K562 (cell line): ENCODE measurements around the gene FOXL3. TPM values are rescaled to one million over a fixed set of nuclear protein-coding genes. Genes with fewer than 3 reads are reported as not detected.
A peak's percentile ranks its signal among the peaks of the same experiment; 100 is the strongest.

ENCODE experiments used
- CHD2 ChIP-seq: IDR thresholded peaks from 2 replicates; pipeline ENCODE4 v1.6.1; 2011; ENCODE audit warnings: low read depth, low read length
- COPS2 ChIP-seq: fragments of 450-650 bp; conservative IDR thresholded peaks from 2 replicates; pipeline ENCODE4 v1.6.1; 2016; ENCODE audit warnings: mild to moderate bottlenecking, moderate library complexity
- FOXJ2 ChIP-seq: fragments of 200-800 bp; sonication (Bioruptor generic); IDR thresholded peaks from 2 replicates; pipeline ENCODE4 v1.6.1; 2016; ENCODE audit warnings: missing genetic modification characterization, missing compliant biosample characterization
- KDM4B ChIP-seq, 2 experiments: fragments of 450-650 bp in 1 of 2; sonication (generic) in 1 of 2; IDR thresholded peaks; 2 replicates each; pipeline ENCODE4 v1.6.1; 2016 to 2017; ENCODE audit warnings: borderline replicate concordance in 2 of 2, antibody characterized with exemption in 1 of 2, low read depth in 1 of 2, mild to moderate bottlenecking in 1 of 2
- MTA3 ChIP-seq: fragments of 450-650 bp; formaldehyde crosslinking; IDR thresholded peaks from 2 replicates; pipeline ENCODE4 v1.6.1; 2017; ENCODE audit warnings: mild to moderate bottlenecking, borderline replicate concordance
- POLR2B ChIP-seq: fragments of 450-650 bp; IDR thresholded peaks from 2 replicates; pipeline ENCODE4 v1.6.1; 2018; ENCODE audit warnings: low read depth; ENCODE audit not compliant: partially characterized antibody
- PRMT5 ChIP-seq: sonication (generic); formaldehyde crosslinking; IDR thresholded peaks from 2 replicates; pipeline ENCODE4 v1.5.0; 2020; ENCODE audit warnings: missing genetic modification reagents
- SMARCA4 ChIP-seq: fragments of 450-650 bp; IDR thresholded peaks from 2 replicates; pipeline ENCODE4 v1.6.1; 2016
- SMARCC2 ChIP-seq: fragments of 450-650 bp; IDR thresholded peaks from 2 replicates; pipeline ENCODE4 v1.6.1; 2017; ENCODE audit warnings: antibody characterized with exemption, moderate library complexity, mild to moderate bottlenecking, low read depth
- SPI1 ChIP-seq: IDR thresholded peaks from 2 replicates; pipeline ENCODE4 v1.6.1; 2011; ENCODE audit warnings: low read depth, low read length, control low read depth, borderline replicate concordance
- XRCC3 ChIP-seq: fragments of 450-650 bp; IDR thresholded peaks from 2 replicates; pipeline ENCODE4 v1.6.1; 2017; ENCODE audit warnings: mild to moderate bottlenecking, moderate library complexity
- YBX1 ChIP-seq: fragments of 450-650 bp; IDR thresholded peaks from 2 replicates; pipeline ENCODE4 v1.7.1; 2016; ENCODE audit warnings: mild to moderate bottlenecking
- YY1 ChIP-seq, 3 experiments: IDR thresholded peaks; 2 replicates each; pipeline ENCODE4 v1.6.1; 2011; ENCODE audit warnings: low read length in 2 of 3, mild to moderate bottlenecking in 2 of 3, moderate library complexity in 2 of 3, borderline replicate concordance in 1 of 3, control low read depth in 1 of 3, low read depth in 1 of 3; ENCODE audit not compliant: insufficient read depth in 3 of 3, insufficient replicate concordance in 2 of 3, control insufficient read depth in 1 of 3, insufficient read length in 1 of 3; ENCODE audit errors: extremely low read depth in 1 of 3
- ZNF23 ChIP-seq: fragments of 250-450 bp; sonication (Bioruptor Pico); IDR thresholded peaks from 2 replicates; pipeline ENCODE4 v1.4.0; 2020; ENCODE audit warnings: mild to moderate bottlenecking
- ZNF589 ChIP-seq: fragments of 200-800 bp; sonication (Bioruptor generic); IDR thresholded peaks from 2 replicates; pipeline ENCODE4 v1.6.1; 2016; ENCODE audit warnings: low read depth, missing genetic modification characterization, missing compliant biosample characterization
- ZNF668 ChIP-seq: fragments of 250-450 bp; sonication (Bioruptor Pico); IDR thresholded peaks from 2 replicates; pipeline ENCODE4 v1.8.0; 2022; ENCODE audit warnings: mild to moderate bottlenecking, inconsistent platforms
- ZNF780A ChIP-seq: fragments of 250-450 bp; sonication (Bioruptor Pico); IDR thresholded peaks from 2 replicates; pipeline ENCODE4 v1.5.0; 2021; ENCODE audit warnings: mild to moderate bottlenecking
- ZSCAN32 ChIP-seq: fragments of 450-650 bp; formaldehyde crosslinking; IDR thresholded peaks from 2 replicates; pipeline ENCODE4 v1.4.0; 2020; ENCODE audit warnings: mild to moderate bottlenecking, moderate library complexity
- polyA plus RNA-seq, 8 experiments: library from polyadenylated mRNA; depleted of rRNA in 4 of 8; stranded (reverse) in 5 of 8; unstranded in 3 of 8; fragments of >200 nt; fragmentation: Nextera tagmentation in 2 of 8; fragmentation: Illumina TruSeq in 1 of 8; extraction: Ambion mirVana in 2 of 8; extraction: Trizol in 1 of 8; gene quantifications; 2 replicates each; pipeline versions ENCODE4 v1.2.1 to v1.2.3, GENCODE V29; 2011 to 2014; ENCODE audit warnings: inconsistent platforms in 1 of 8, missing spikeins in 1 of 8
- total RNA-seq, 7 experiments: library from RNA; depleted of rRNA in 6 of 7; stranded (reverse); fragments of >200 nt in 6 of 7; fragmentation: Illumina TruSeq in 2 of 7; extraction: Trizol in 2 of 7; gene quantifications; 2 replicates each; pipeline versions ENCODE4 v1.2.1 to v1.2.3, GENCODE V29; 2011 to 2021; ENCODE audit warnings: low replicate concordance in 1 of 7
- TF ChIP-seq, protein P1 (sequence below): fragments of 450-650 bp; IDR thresholded peaks from 2 replicates; pipeline ENCODE4 v1.6.1; 2016; ENCODE audit warnings: missing biosample characterization, missing genetic modification characterization
- TF ChIP-seq, protein P2 (sequence below): fragments of 450-650 bp; IDR thresholded peaks from 2 replicates; pipeline ENCODE4 v1.7.1; 2018; ENCODE audit warnings: mild to moderate bottlenecking, low read depth; ENCODE audit not compliant: partially characterized antibody
- TF ChIP-seq, protein P3 (sequence below): fragments of 450-650 bp; formaldehyde crosslinking; IDR thresholded peaks from 2 replicates; pipeline ENCODE4 v1.4.0; 2022; ENCODE audit warnings: missing genetic modification characterization
- TF ChIP-seq, protein P4 (sequence below): sonication (generic); formaldehyde crosslinking; IDR thresholded peaks from 2 replicates; pipeline ENCODE4 v1.8.0; 2022; ENCODE audit warnings: missing genetic modification reagents, mild to moderate bottlenecking, borderline replicate concordance

Gene FOXL3
- total and polyA plus RNA-seq, 9 of the 15 experiments (the other 6 are each of a cell fraction or from before 2014, with no cell fraction given), result not detected

DNA sequence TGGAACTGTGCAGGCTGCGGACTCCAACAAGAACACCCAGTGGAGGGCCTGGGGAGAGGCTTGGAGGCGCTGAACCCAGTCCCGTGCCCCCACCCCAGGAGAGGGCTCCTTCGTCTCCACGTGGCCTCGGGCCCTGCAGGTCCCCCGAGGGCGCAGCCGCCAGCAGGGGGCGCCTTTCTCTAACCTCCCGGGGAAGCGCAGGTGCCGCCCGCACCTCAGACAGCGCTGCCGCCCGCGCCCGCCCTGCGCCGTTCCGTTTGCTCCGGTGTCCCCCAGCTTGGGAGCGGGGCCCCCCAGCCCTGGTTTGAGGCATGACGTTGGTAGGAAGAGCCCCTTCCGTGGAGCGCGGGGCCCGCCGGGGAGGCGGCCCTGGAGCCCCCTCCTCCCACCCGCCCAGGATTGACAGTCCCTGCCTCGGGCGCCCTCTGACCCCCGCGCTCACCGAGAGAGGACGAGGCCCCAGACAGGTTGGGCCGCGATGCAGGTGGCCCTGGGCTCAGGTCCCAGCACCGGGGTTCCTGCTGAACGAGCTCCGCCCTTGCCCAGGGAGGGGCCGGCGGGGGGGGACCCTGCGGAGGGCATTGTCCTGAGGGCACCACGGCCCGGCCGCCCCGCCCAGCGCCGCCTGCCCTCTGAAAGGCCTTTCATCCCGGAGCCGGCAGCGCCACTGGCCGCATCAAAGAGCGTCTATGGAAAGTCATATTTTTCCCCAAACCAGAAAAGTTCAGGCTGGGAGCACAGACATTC lies 42.8 kb downstream of the FOXL3 start (continued):
- TF ChIP-seq, protein P1, sequence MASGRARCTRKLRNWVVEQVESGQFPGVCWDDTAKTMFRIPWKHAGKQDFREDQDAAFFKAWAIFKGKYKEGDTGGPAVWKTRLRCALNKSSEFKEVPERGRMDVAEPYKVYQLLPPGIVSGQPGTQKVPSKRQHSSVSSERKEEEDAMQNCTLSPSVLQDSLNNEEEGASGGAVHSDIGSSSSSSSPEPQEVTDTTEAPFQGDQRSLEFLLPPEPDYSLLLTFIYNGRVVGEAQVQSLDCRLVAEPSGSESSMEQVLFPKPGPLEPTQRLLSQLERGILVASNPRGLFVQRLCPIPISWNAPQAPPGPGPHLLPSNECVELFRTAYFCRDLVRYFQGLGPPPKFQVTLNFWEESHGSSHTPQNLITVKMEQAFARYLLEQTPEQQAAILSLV, result no peak
- TF ChIP-seq SMARCA4 (no peak), COPS2 (no peak), POLR2B (no peak), PRMT5 (CRISPR knock-in tag) (no peak), FOXJ2 (tag) (no peak), ZSCAN32 (CRISPR knock-in tag) (no peak), ZNF780A (CRISPR knock-in tag) (no peak), MTA3 (0 out of 2 replicates have a peak, but pooled peaks have one; percentile 29), ZNF668 (no peak), YY1 (IDR thresholded peaks at IDR 0.05; ENCODE audit: borderline replicate concordance in 1 of 3, control insufficient read depth in 1 of 3, extremely low read depth in 1 of 3, insufficient read depth in 3 of 3, insufficient read length in 1 of 3, insufficient replicate concordance in 2 of 3, low read depth in 1 of 3, low read length in 2 of 3) (peak in 1 of 3 experiments; percentile 59), YBX1 (no peak), SMARCC2 (no peak), KDM4B (IDR thresholded peaks at IDR 0.05; ENCODE audit: borderline replicate concordance in 2 of 2, low read depth in 1 of 2) (no peak), ZNF23 (CRISPR knock-in tag) (no peak), SPI1 (no peak), CHD2 (no peak), XRCC3 (no peak), ZNF589 (no peak)
- TF ChIP-seq, protein P2, sequence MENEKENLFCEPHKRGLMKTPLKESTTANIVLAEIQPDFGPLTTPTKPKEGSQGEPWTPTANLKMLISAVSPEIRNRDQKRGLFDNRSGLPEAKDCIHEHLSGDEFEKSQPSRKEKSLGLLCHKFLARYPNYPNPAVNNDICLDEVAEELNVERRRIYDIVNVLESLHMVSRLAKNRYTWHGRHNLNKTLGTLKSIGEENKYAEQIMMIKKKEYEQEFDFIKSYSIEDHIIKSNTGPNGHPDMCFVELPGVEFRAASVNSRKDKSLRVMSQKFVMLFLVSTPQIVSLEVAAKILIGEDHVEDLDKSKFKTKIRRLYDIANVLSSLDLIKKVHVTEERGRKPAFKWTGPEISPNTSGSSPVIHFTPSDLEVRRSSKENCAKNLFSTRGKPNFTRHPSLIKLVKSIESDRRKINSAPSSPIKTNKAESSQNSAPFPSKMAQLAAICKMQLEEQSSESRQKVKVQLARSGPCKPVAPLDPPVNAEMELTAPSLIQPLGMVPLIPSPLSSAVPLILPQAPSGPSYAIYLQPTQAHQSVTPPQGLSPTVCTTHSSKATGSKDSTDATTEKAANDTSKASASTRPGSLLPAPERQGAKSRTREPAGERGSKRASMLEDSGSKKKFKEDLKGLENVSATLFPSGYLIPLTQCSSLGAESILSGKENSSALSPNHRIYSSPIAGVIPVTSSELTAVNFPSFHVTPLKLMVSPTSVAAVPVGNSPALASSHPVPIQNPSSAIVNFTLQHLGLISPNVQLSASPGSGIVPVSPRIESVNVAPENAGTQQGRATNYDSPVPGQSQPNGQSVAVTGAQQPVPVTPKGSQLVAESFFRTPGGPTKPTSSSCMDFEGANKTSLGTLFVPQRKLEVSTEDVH, result no peak
- TF ChIP-seq, protein P3, sequence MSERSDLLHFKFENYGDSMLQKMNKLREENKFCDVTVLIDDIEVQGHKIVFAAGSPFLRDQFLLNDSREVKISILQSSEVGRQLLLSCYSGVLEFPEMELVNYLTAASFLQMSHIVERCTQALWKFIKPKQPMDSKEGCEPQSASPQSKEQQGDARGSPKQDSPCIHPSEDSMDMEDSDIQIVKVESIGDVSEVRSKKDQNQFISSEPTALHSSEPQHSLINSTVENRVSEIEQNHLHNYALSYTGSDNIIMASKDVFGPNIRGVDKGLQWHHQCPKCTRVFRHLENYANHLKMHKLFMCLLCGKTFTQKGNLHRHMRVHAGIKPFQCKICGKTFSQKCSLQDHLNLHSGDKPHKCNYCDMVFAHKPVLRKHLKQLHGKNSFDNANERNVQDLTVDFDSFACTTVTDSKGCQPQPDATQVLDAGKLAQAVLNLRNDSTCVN (CRISPR knock-in tag), result no peak
- TF ChIP-seq, protein P4, sequence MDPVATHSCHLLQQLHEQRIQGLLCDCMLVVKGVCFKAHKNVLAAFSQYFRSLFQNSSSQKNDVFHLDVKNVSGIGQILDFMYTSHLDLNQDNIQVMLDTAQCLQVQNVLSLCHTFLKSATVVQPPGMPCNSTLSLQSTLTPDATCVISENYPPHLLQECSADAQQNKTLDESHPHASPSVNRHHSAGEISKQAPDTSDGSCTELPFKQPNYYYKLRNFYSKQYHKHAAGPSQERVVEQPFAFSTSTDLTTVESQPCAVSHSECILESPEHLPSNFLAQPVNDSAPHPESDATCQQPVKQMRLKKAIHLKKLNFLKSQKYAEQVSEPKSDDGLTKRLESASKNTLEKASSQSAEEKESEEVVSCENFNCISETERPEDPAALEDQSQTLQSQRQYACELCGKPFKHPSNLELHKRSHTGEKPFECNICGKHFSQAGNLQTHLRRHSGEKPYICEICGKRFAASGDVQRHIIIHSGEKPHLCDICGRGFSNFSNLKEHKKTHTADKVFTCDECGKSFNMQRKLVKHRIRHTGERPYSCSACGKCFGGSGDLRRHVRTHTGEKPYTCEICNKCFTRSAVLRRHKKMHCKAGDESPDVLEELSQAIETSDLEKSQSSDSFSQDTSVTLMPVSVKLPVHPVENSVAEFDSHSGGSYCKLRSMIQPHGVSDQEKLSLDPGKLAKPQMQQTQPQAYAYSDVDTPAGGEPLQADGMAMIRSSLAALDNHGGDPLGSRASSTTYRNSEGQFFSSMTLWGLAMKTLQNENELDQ (CRISPR knock-in tag), result no peak
